Dedifferentiated amniotic fluid mesenchymal stem cell (primary cell): ENCODE results near the gene PTGIS.

Experiments
- DNase-seq: peaks from one replicate; pipeline ENCODE4 v3.0.0-alpha.2; 2016; ENCODE audit errors: extremely low spot score

PTGIS gene

DNA sequence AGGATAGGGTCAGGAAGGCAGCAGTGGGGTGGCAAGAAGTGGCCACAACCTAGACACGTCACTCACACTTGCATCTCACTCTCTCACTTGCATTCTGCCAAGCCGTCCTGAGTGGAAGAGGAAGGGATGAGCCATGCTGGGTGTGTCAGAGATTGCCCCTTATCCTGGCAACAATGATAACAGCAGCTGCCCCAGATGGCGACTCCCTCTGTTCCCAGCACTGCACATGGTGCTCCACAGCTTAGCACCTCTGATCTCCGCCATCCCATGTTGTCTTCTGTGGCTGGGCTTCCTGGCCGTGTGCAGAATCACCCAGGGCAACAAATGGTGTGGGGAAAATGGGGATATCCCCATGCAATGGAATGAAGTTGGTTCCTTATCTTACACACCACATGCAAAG, 96.5 kb downstream of the PTGIS start:
- DNase-seq = no peak

DNA sequence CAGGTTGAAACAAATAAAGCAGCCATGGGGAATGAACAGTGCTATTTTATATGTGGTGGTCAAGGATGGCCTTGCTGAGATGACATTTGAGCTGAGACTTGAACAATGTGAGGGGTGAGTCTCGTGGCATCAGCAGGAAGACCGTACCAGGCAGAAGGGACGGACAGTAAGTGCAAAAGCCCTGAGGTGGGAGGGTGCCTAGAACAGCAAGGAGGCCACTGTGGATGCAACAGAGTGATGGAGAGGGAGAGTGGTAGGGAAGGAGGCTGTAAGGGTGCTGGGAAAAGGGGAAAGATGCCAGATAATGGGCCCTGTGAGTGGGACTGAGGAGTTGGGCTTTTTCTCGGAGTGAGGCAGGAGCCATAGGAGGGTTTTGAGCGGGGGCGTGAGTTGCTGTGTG, 97.0 kb downstream of the PTGIS start:
- DNase-seq = no peak

DNA sequence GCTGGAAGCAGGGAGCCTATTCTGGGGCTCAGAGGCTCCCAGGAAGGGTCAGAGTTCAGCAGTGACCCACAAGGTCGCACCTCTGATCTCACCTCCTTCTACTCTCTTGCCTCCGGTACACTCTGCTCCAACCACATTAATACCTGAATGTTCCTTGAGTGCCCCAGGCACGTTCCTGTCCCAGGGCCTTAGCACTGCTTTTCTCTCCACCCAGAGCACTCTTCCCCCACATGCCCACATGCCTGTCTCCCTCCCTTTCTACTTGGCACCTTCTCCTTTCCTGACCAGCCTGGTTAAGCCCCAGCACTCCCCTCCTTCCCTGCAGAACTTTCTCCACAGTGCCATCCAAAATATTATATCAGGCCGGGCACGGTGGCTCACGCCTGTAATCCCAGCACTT, 98.9 kb downstream of the PTGIS start:
- DNase-seq = no peak

DNA sequence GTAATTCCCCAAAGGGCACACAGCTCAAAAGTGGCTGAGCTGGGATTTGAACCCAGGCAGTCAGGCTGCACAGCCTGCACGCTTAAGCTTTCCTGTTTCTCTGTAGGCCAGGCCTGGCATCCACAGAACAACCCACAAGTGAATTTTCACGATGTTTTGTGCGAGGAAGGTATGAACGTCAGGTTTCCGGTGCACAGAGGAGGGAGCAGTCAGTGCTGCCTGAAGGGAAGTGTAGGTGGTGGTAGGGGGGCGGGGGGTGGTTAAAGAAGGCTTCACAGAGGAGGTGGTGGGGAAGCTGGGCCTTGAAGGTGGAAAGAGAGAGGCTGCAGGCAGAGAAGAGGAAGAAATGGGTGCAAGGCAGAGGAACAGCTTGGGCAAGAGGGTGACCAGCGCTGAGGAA, 99.5 kb downstream of the PTGIS start:
- DNase-seq = no peak

DNA sequence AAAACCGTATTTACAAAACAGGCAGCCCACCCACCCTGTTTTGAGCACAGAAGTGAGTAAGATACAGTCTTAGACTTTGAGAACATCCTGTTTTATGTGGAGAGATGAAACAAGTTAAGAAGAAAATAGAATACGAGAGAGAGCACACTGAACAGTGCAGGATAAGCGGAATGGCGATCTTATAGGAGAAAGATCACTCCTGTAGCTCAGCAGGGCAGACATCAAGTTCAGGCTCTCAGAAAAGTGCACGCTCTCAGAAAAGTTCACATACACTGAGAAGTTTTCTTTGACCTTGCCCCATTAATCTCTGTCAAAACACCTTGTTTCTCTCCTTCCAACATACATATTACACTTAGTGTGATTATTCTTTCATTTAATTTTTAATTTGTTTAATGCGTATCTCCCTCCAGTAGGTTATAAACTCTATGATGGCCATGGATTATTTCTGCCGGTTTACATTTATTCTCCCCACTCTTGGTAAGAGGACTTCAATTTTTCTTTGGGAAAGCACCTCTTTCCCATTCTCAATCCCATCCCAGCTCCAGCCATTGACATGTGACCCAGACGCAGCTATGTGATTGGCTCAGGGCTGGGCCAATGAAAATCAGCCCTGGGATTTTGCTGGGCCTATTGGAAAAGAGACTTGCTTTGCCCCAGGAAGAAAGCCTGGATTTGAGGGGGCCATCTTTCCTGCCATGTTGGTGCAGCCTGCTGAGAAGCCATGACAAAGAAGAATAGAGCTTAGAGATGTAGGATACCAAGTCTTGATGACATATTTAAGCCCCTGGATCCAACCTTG, 101.6 kb downstream of the PTGIS start:
- DNase-seq = no peak

DNA sequence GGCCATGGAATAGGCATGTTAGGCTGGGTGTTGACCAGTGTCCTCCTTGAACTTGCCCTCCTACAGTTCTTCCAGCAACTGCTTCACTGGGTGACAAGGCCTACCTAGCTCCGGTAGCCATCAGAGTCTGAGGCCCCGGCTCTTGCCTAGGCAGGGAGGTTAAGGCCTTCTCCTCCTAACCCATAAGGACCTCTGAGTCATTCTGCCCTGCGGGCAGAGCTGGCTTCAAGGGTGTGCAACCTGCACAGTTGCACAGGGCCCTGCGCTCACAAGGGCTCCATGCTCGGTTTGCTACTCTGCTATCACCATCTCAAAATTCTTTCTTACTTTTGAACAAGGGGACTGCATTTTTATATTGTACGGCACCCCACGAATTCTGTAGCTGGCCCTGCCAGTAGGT, 103.4 kb downstream of the PTGIS start:
- DNase-seq = no peak

DNA sequence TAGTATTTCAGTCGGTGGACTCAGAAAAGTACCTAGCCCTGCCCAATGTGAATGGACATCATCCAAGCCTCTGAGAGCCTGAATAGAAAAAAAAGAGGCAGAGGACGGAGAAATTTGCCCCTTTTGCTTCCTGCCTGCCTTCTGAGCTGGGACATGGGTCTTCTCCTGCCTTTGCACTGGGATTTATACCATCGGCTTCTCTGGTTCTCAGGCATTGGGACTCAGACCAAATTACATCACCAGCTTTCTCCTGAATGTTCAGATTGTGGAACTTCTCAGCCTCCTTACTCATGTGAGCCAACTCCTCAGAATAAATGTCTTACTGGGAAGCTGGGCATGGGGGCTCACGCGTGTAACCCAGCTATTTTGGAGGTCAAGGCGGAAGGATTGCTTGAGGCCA, 105.3 kb downstream of the PTGIS start:
- DNase-seq = no peak

DNA sequence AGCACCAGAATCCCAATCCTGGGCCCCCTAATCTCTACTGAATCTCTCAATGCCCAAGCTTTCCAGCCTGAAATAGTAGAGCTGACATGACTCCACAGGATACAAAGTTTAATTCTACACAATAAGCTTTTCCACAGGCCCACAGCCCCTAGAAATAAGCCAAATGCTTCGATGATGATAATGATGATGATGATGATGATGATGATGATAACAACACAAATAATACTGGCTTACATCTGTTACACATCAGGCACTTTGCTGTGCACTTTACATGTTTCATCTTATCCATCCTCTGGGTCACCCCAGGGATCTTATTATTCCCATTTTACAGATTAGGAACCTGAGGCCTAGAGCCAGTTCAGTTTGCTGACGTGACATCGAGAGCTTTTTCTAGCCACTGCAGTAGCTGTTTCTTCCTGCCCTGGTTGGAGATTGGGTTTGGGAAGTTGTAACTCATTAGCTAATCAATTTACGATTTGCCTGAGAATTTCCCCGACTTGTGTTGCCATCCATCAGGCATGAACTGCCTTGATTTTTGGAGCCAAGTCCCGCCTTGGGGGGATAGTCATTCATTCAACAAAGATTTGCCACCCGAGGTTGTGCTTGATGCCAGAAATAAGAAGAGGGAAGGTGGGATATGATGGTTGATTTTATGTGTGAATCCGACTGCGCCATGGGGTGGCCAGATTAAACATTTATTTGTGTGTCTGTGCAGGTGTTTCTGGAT, 105.9 kb downstream of the PTGIS start:
- DNase-seq = no peak

DNA sequence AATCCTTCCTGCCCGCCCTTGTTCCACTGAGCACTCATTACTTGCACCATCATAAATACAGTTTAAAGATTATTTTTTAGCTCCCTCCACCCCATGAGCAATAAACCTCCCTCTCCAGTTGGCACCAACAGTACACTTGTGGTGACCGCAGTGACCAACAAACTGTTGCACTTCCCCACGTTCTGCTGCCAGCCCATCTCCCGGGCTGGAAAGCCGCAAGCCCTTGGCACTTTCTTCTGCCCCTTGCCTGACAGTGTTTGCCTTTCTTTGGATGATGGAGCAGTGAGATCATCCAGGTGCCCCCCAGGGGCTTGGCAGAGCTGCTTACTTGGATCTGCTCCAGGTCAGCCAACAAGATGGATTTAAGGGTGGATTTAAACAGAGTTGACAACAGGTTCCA, 107.0 kb downstream of the PTGIS start:
- DNase-seq = no peak

DNA sequence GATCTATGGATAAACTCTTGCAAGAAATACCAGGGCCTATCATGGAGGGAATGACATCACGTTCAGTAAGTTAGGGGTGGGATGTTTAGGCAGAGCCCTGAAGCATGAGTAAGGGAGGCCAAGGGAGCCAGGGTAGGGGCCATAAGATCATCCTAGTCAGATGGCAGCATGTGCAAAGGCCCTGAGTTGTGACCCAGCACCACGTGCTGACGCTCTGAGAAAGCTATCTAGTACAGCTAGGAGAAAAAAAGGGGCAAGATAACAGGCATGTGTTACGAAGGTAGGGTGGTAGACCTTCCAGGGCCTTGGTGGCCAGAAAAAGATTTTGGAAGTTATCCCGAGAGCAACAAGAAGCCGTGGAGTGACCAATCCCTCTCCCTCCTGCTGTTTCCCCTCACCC, 107.8 kb downstream of the PTGIS start:
- DNase-seq = no peak

DNA sequence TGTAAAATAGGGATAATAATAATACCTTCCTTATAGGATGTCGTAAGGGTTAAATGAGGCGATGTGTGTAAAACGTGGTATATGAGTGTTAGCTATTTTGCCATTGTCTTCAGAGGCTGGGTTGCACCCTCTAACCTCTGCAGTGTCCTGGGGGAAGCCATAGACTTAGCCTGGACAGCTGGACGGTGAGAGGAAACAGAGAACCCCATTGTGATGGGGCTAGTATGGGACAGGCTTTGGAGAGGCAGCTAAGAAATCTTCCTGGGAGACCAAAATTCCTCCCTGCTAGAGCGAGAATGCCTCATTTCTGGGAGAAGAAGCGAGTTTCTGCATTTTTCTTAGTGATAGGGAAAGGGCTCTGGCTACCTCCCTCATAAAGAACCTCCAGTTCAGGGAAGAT, 108.3 kb downstream of the PTGIS start:
- no peak for DNase-seq

DNA sequence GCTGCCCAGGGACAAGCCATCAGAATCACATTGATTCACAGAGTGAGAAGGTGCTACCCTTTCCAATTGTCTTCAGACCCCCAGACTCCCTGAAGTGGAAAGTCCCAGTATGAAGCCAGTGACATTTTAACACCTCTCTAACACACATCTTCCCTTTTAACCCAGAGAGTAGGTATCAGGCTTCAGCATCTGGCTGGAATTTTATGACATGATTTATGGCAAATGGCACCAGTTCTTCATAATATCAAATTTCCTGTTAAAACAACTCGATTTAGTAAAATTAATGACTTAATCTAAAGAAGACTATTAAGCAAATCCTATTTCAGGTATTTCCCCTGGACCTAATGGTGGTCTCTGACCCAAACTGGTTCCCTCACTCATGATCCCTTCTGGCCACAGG, 110.5 kb downstream of the PTGIS start:
- DNase-seq = no peak

DNA sequence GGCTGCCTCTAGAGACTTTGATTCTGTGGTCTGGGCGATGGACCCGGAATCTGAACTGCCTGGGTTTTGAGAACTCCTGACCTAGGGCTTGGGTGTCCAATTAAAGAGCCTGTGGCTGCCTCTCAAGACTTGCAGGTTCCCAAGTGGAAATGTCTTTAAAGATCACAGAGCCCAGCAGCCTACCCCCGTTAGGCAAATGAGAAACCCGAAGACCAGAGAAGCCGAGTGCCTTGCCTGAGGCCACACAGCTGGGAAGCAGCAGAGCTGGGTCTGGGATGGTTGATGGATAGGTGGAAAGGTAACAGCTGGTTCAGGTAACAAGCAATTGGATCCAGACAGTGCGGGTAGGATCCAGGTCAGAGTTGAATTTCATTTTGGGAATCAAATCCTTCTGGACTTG, 111.3 kb downstream of the PTGIS start:
- no peak for DNase-seq

DNA sequence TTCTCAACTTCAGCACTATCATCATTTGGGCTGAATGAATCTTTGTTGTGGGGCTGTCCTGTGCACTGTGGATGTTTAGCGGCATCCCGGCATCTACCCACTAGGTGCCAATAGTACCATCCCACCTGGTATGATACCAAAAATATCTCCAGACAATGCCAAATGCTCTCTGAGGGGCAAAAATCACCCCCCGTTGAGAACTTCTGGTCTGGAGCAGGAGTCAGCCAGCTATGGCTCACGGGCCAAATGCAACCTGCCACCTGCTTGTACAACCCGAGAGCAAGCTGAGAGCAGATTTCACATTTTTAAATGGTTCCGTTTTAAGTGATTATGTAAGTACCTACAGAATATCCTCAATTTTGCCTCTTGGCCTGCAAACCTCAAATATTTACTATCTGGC, 112.2 kb downstream of the PTGIS start:
- no peak for DNase-seq
